Measurements from ENCODE around the gene BORCS6. TPM values are rescaled to one million over a fixed set of nuclear protein-coding genes. Genes with fewer than 3 reads are reported as not detected.

Gene BORCS6
- total and polyA plus RNA-seq, 2 donors (not counting 1 experiment from before 2014, with no cell fraction given), result 9.7 to 20.2 TPM

DNA sequence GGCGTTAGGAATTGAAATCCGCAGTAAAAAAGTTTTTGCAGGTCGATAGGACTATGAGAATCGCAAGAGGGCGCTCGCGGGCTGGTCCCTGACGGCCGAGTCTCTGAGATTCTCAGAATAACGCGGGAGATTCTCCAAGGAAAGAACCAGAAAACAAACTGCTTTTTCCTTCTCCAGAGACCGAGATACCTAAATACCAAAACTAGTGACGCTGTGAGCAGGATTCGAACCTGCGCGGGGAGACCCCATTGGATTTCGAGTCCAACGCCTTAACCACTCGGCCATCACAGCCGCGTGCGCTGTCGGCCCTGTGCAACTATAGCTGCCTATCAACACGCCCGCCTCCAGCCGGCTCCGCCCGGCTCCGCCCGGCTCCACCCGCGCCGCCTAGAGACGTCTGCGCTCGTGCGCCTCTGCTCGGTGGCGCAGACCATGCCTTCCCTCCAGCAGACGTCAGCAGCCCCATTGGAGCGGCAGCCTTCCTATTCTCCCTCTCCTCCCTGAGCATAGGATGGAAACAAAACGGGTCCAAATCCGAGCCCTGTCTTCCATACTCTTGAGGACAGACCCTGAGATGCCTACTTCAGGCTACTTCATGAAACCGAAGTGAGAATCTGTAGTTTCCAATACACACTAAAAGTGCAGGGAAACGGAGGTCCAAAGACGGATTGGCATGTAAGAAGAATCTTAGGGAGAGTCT is 51.2 kb downstream of the BORCS6 start:
- Mint-ChIP-seq H3K4me1 (peaks cover 2% of the 10 kb centered on the region), H3K27me3 (no peaks in the 10 kb centered on the region), H3K9me3 (ENCODE audit: insufficient read depth) (no peaks in the 10 kb centered on the region), H3K4me3 (no peak overlapping the region), H3K27ac (no peak overlapping the region)
- H4K20me1 ChIP-seq (ENCODE audit: control insufficient read depth, insufficient read depth, low read length, poor library complexity, severe bottlenecking), result peaks cover 7% of the 10 kb centered on the region
- H2AFZ ChIP-seq (ENCODE audit: insufficient read depth, low read depth, low read length, poor library complexity, severe bottlenecking), result peak overlapping the region; percentile 14
- H3K9me3 ChIP-seq (ENCODE audit: control extremely low read depth in 1 of 3, control insufficient read depth in 2 of 3, insufficient read depth in 1 of 3, low read length in 2 of 3), result no peaks in the 10 kb centered on the region
- H3K4me2 ChIP-seq (replicated peaks; ENCODE audit: low read depth, low read length, poor library complexity, severe bottlenecking), result peak overlapping the region; percentile 70
- peaks cover 0 to 28% of the 10 kb centered on the region in 2 experiments for H3K36me3 ChIP-seq (replicated peaks in 1 of 2; ENCODE audit: control extremely low read depth in 1 of 2, control insufficient read depth in 1 of 2, extremely low read depth in 1 of 2, insufficient read depth in 2 of 2, low read length in 1 of 2)
- no peaks in the 10 kb centered on the region for H3K79me2 ChIP-seq (ENCODE audit: control insufficient read depth, insufficient read depth, low read length)
- TF ChIP-seq, protein P1, sequence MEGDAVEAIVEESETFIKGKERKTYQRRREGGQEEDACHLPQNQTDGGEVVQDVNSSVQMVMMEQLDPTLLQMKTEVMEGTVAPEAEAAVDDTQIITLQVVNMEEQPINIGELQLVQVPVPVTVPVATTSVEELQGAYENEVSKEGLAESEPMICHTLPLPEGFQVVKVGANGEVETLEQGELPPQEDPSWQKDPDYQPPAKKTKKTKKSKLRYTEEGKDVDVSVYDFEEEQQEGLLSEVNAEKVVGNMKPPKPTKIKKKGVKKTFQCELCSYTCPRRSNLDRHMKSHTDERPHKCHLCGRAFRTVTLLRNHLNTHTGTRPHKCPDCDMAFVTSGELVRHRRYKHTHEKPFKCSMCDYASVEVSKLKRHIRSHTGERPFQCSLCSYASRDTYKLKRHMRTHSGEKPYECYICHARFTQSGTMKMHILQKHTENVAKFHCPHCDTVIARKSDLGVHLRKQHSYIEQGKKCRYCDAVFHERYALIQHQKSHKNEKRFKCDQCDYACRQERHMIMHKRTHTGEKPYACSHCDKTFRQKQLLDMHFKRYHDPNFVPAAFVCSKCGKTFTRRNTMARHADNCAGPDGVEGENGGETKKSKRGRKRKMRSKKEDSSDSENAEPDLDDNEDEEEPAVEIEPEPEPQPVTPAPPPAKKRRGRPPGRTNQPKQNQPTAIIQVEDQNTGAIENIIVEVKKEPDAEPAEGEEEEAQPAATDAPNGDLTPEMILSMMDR (IDR thresholded peaks at IDR 0.05), result peak; percentile 94
- no peak for TF ChIP-seq EZH2 (IDR thresholded peaks at IDR 0.05; ENCODE audit: borderline replicate concordance, insufficient read depth, low read depth, low read length, poor library complexity, severe bottlenecking)
- H3K4me3 ChIP-seq (ENCODE audit: control extremely low read depth in 1 of 5, extremely low read depth in 1 of 5, insufficient read depth in 1 of 5, low read depth in 2 of 5, low read length in 4 of 5), result peak overlapping the region; percentile 62 to 84 (median 72)
- H3K27ac ChIP-seq (ENCODE audit: low read length in 2 of 2), result peak overlapping the region; percentile 84 to 98
- intact Hi-C loops (cut with micrococcal nuclease), result loop anchor here (1.0 kb wide), 10 partner anchors 12 to 161 kb away; partner anchors contain the start of genes PFAS and SLC25A35
- WGBS (ENCODE audit: insufficient coverage), result under 1% methylated on average over 43 of the region's 46 CpGs
- ATAC-seq (ENCODE audit: low read depth) (peak; percentile 96), DNase-seq (peak; percentile 98)
- POLR2A ChIA-PET, result interaction anchor here (0.6 to 2.8 kb wide), 19 partner anchors 9 to 1086 kb away, joined by 3 to 36 read pairs (median 6); partner anchors contain the start of genes BORCS6, CTC1, HES7 and PER1
- H3K4me1 ChIP-seq (ENCODE audit: control insufficient read depth in 2 of 2, insufficient read depth in 2 of 2, low read length in 2 of 2), result peaks cover 10 to 20% of the 10 kb centered on the region in 2 donors
- H3K27me3 ChIP-seq (replicated peaks in 1 of 4; ENCODE audit: control extremely low read depth in 1 of 4, control insufficient read depth in 3 of 4, insufficient read depth in 4 of 4, low read length in 3 of 4), result no peaks in the 10 kb centered on the region
- peak overlapping the region; percentile 65 for H3K9ac ChIP-seq (ENCODE audit: low read length)
- CTCF ChIA-PET, result interaction anchor here (1.1 to 7.2 kb wide), 22 partner anchors 9 to 162 kb away, joined by 3 to 86 read pairs (median 8); partner anchors contain the start of genes ALOXE3, HES7, PER1 and SLC25A35

DNA sequence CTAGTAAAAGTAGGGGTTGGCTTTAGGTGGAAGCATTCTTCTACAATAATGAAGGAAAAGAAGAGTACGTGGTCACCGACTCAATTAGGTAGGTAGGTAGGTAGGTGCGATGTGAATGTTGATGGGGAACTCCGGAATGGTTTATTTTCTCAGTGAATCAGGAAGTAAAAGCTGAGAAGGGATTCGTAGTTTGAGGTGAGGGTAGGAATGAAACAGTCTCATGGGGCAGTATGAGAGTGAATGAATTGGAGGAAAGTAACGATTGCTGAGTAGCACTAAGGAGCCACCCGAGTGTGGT is 51.7 kb downstream of the BORCS6 start:
- peaks cover 0 to 23% of the 10 kb centered on the region in 2 experiments for H3K36me3 ChIP-seq (replicated peaks in 1 of 2; ENCODE audit: control extremely low read depth in 1 of 2, control insufficient read depth in 1 of 2, extremely low read depth in 1 of 2, insufficient read depth in 2 of 2, low read length in 1 of 2)
- TF ChIP-seq, protein P1 (IDR thresholded peaks at IDR 0.05), result no peak
- no peak for TF ChIP-seq EZH2 (IDR thresholded peaks at IDR 0.05; ENCODE audit: borderline replicate concordance, insufficient read depth, low read depth, low read length, poor library complexity, severe bottlenecking)
- peak overlapping the region; percentile 65 for H3K9ac ChIP-seq (ENCODE audit: low read length)
- Mint-ChIP-seq H3K4me1 (peaks cover 2% of the 10 kb centered on the region), H3K4me3 (no peak overlapping the region), H3K9me3 (ENCODE audit: insufficient read depth) (no peaks in the 10 kb centered on the region), H3K27me3 (no peaks in the 10 kb centered on the region), H3K27ac (no peak overlapping the region)
- POLR2A ChIA-PET, result interaction anchor here (0.6 to 2.8 kb wide), 15 partner anchors 10 to 487 kb away, joined by 3 to 36 read pairs (median 7); partner anchors contain the start of genes BORCS6, CTC1, HES7 and PER1
- H3K79me2 ChIP-seq (ENCODE audit: control insufficient read depth, insufficient read depth, low read length), result no peaks in the 10 kb centered on the region
- peak overlapping the region; percentile 70 for H3K4me2 ChIP-seq (replicated peaks; ENCODE audit: low read depth, low read length, poor library complexity, severe bottlenecking)
- CTCF ChIA-PET, result interaction anchor here (0.7 to 7.2 kb wide), 26 partner anchors 9 to 162 kb away, joined by 3 to 86 read pairs (median 6); partner anchors contain the start of genes ALOXE3, HES7, PER1 and SLC25A35
- WGBS (ENCODE audit: insufficient coverage), result 0% methylated on average over 7 of the region's 7 CpGs
- H3K4me1 ChIP-seq (ENCODE audit: control insufficient read depth in 2 of 2, insufficient read depth in 2 of 2, low read length in 2 of 2), result peaks cover 10 to 20% of the 10 kb centered on the region in 2 donors
- H3K27ac ChIP-seq (ENCODE audit: low read length in 2 of 2), result peak overlapping the region; percentile 84 to 98
- peak overlapping the region; percentile 40 to 84 (median 63) for H3K4me3 ChIP-seq (ENCODE audit: control extremely low read depth in 1 of 5, extremely low read depth in 1 of 5, insufficient read depth in 1 of 5, low read depth in 2 of 5, low read length in 4 of 5)
- H2AFZ ChIP-seq (ENCODE audit: insufficient read depth, low read depth, low read length, poor library complexity, severe bottlenecking), result peak overlapping the region; percentile 14
- no peaks in the 10 kb centered on the region for H3K9me3 ChIP-seq (ENCODE audit: control extremely low read depth in 1 of 3, control insufficient read depth in 2 of 3, insufficient read depth in 1 of 3, low read length in 2 of 3)
- intact Hi-C loops (cut with micrococcal nuclease), result loop anchor here (1.0 kb wide), 6 partner anchors 12 to 162 kb away; no protein-coding TSS in a partner anchor
- peaks cover 7% of the 10 kb centered on the region for H4K20me1 ChIP-seq (ENCODE audit: control insufficient read depth, insufficient read depth, low read length, poor library complexity, severe bottlenecking)
- no peaks in the 10 kb centered on the region for H3K27me3 ChIP-seq (replicated peaks in 1 of 4; ENCODE audit: control extremely low read depth in 1 of 4, control insufficient read depth in 3 of 4, insufficient read depth in 4 of 4, low read length in 3 of 4)
- DNase-seq (no peak), ATAC-seq (ENCODE audit: low read depth) (no peak)
